Mesenchymal stem cell (in vitro differentiated cells and primary cell): Measurements from ENCODE around the gene PIBF1.

Source experiments
- DNase-seq: peaks from one replicate; pipeline ENCODE4 v3.0.0-alpha.2; 2013
- H2AFZ ChIP-seq: one replicate; pipeline ENCODE4 v1.6.1; 2013; ENCODE audit warnings: low read depth, mild to moderate bottlenecking, control low read depth, inconsistent platforms, low read length, moderate library complexity
- H2AK5ac ChIP-seq: 2 replicates; pipeline ENCODE4 v1.6.1; 2013; ENCODE audit warnings: low read length, moderate library complexity, mild to moderate bottlenecking, inconsistent platforms; ENCODE audit not compliant: severe bottlenecking
- H2BK120ac ChIP-seq: one replicate; pipeline ENCODE4 v1.6.1; 2013; ENCODE audit warnings: low read depth, mild to moderate bottlenecking, inconsistent platforms, low read length, moderate library complexity
- H2BK12ac ChIP-seq, 2 experiments: one replicate each; pipeline ENCODE4 v1.6.1; 2013; ENCODE audit warnings: inconsistent platforms in 2 of 2, low read length in 2 of 2, mild to moderate bottlenecking in 2 of 2, moderate library complexity in 2 of 2, control low read depth in 1 of 2
- H2BK15ac ChIP-seq: one replicate; pipeline ENCODE4 v1.6.1; 2013; ENCODE audit warnings: mild to moderate bottlenecking, low read depth, inconsistent platforms; ENCODE audit not compliant: poor library complexity, severe bottlenecking
- H2BK5ac ChIP-seq: 2 replicates; pipeline ENCODE4 v1.6.1; 2013; ENCODE audit warnings: low read depth, mild to moderate bottlenecking, low read length, control low read depth, inconsistent platforms; ENCODE audit not compliant: poor library complexity, severe bottlenecking
- H3K14ac ChIP-seq, 2 experiments: one replicate each; pipeline ENCODE4 v1.6.1; 2013; ENCODE audit warnings: inconsistent platforms in 2 of 2, low read length in 2 of 2, control low read depth in 1 of 2, mild to moderate bottlenecking in 1 of 2, moderate library complexity in 1 of 2
- H3K18ac ChIP-seq, 2 experiments: one replicate each; pipeline ENCODE4 v1.6.1; 2013; ENCODE audit warnings: inconsistent platforms in 2 of 2, low read length in 2 of 2, control low read depth in 1 of 2, low read depth in 1 of 2, mild to moderate bottlenecking in 1 of 2
- H3K23ac ChIP-seq, 2 experiments: one replicate each; pipeline ENCODE4 v1.6.1; 2013; ENCODE audit warnings: inconsistent platforms in 2 of 2, low read length in 2 of 2, mild to moderate bottlenecking in 2 of 2, moderate library complexity in 2 of 2, control low read depth in 1 of 2
- H3K27ac ChIP-seq: 2 replicates; pipeline ENCODE4 v1.5.1; 2013; ENCODE audit warnings: mild to moderate bottlenecking, moderate library complexity, low read length, control low read depth, inconsistent platforms; ENCODE audit not compliant: poor library complexity, severe bottlenecking
- H3K27me3 ChIP-seq, 2 experiments: 2 replicates each; pipeline versions ENCODE4 v1.6.1 to v1.7.0; 2013; ENCODE audit warnings: low read length in 2 of 2, mild to moderate bottlenecking in 2 of 2, moderate library complexity in 2 of 2, control low read depth in 1 of 2, inconsistent platforms in 1 of 2; ENCODE audit not compliant: control insufficient read depth in 1 of 2, insufficient read depth in 1 of 2
- H3K36me3 ChIP-seq, 2 experiments: 2 replicates each; pipeline versions ENCODE4 v1.6.1 to v1.7.0; 2013; ENCODE audit warnings: low read length in 2 of 2, control low read depth in 1 of 2, inconsistent platforms in 1 of 2, low read depth in 1 of 2, mild to moderate bottlenecking in 1 of 2; ENCODE audit not compliant: insufficient read depth in 2 of 2, control insufficient read depth in 1 of 2
- H3K4ac ChIP-seq, 2 experiments: one replicate each; pipeline ENCODE4 v1.6.1; 2013; ENCODE audit warnings: inconsistent platforms in 2 of 2, low read length in 2 of 2, mild to moderate bottlenecking in 2 of 2, moderate library complexity in 2 of 2, control low read depth in 1 of 2, low read depth in 1 of 2
- H3K4me1 ChIP-seq: 2 replicates; pipeline ENCODE4 v1.6.1; 2013; ENCODE audit warnings: low read depth, low read length, control low read depth; ENCODE audit not compliant: control insufficient read depth, insufficient read depth
- H3K4me2 ChIP-seq: 2 replicates; pipeline ENCODE4 v1.6.1; 2013; ENCODE audit warnings: low read length, mild to moderate bottlenecking, inconsistent platforms; ENCODE audit not compliant: poor library complexity, severe bottlenecking
- H3K4me3 ChIP-seq, 2 experiments: 2 replicates each; pipeline versions ENCODE4 v1.5.1 to v1.7.0; 2013; ENCODE audit warnings: low read length in 2 of 2, mild to moderate bottlenecking in 2 of 2, control low read depth in 1 of 2, low read depth in 1 of 2; ENCODE audit not compliant: insufficient read depth in 1 of 2
- H3K79me1 ChIP-seq: replicated peaks from 2 replicates; pipeline ENCODE4 v1.6.1; 2013; ENCODE audit warnings: mild to moderate bottlenecking, control low read depth, low read length, inconsistent platforms; ENCODE audit not compliant: poor library complexity, severe bottlenecking
- H3K9ac ChIP-seq: 2 replicates; pipeline ENCODE4 v1.7.0; 2013; ENCODE audit warnings: mild to moderate bottlenecking, low read length, moderate library complexity
- H3K9me3 ChIP-seq: 2 replicates; pipeline ENCODE4 v1.7.0; 2013; ENCODE audit warnings: mild to moderate bottlenecking, low read length; ENCODE audit not compliant: control insufficient read depth
- H4K8ac ChIP-seq: one replicate; pipeline ENCODE4 v1.6.1; 2013; ENCODE audit warnings: inconsistent platforms, mild to moderate bottlenecking, low read length, moderate library complexity
- H4K91ac ChIP-seq: one replicate; pipeline ENCODE4 v1.6.1; 2013; ENCODE audit warnings: mild to moderate bottlenecking, low read length, inconsistent platforms
- WGBS: methylation state at CpG from one replicate; pipeline ENCODE4 v1.1.7; 2013; ENCODE audit warnings: mixed read lengths; 5-methylcytosine and 5-hydroxymethylcytosine counted together

PIBF1 gene

GRCh38 chr13:72952529-72953141 is 170.7 kb downstream of the PIBF1 start:
- Histone ChIP-seq H3K4me3 (no peak overlapping the region), H2BK15ac (no peak overlapping the region), H2AFZ (no peak overlapping the region), H2BK12ac (no peak overlapping the region), H3K9me3 (no peaks in the 10 kb centered on the region), H4K8ac (no peak overlapping the region), H2AK5ac (no peak overlapping the region), H2BK120ac (no peak overlapping the region), H3K4me2 (no peak overlapping the region), H3K36me3 (peaks cover 11 to 26% of the 10 kb centered on the region in 2 experiments), H2BK5ac (no peak overlapping the region), H4K91ac (no peak overlapping the region), H3K18ac (no peak overlapping the region), H3K9ac (no peak overlapping the region), H3K27me3 (no peaks in the 10 kb centered on the region), H3K14ac (no peak overlapping the region), H3K79me1 (peaks cover 8% of the 10 kb centered on the region), H3K23ac (no peak overlapping the region), H3K27ac (no peak overlapping the region), H3K4me1 (no peaks in the 10 kb centered on the region), H3K4ac (no peak overlapping the region)
- 100% methylated on average over 1 of the region's 1 CpG for WGBS
- DNase-seq, result no peak

GRCh38 chr13:72953391-72953965 is 171.5 kb downstream of the PIBF1 start:
- Histone ChIP-seq H3K4me3 (no peak overlapping the region), H4K91ac (no peak overlapping the region), H2BK12ac (no peak overlapping the region), H3K79me1 (peaks cover 8% of the 10 kb centered on the region), H3K27me3 (no peaks in the 10 kb centered on the region), H3K27ac (no peak overlapping the region), H3K23ac (no peak overlapping the region), H3K18ac (no peak overlapping the region), H3K4me2 (no peak overlapping the region), H2AK5ac (no peak overlapping the region), H3K4me1 (no peaks in the 10 kb centered on the region), H2BK120ac (no peak overlapping the region), H4K8ac (no peak overlapping the region), H2BK15ac (no peak overlapping the region), H3K9me3 (no peaks in the 10 kb centered on the region), H3K14ac (no peak overlapping the region), H2BK5ac (no peak overlapping the region), H2AFZ (no peak overlapping the region), H3K4ac (no peak overlapping the region), H3K36me3 (peaks cover 11 to 22% of the 10 kb centered on the region in 2 experiments), H3K9ac (no peak overlapping the region)
- WGBS, result 91% methylated on average over 6 of the region's 6 CpGs
- no peak for DNase-seq

- no peak overlapping the region for H4K8ac ChIP-seq
- H3K23ac ChIP-seq, result no peak overlapping the region
- no peak overlapping the region for H3K4ac ChIP-seq
- WGBS, result no CpG with 5 or more reads among the region's 1 CpG
- no peak overlapping the region for H3K4me2 ChIP-seq
- no peak overlapping the region for H2AFZ ChIP-seq
- no peak overlapping the region for H3K18ac ChIP-seq
- H3K14ac ChIP-seq, result no peak overlapping the region
- H3K4me1 ChIP-seq, result no peaks in the 10 kb centered on the region
- no peak overlapping the region for H3K27ac ChIP-seq
- H3K4me3 ChIP-seq, result no peak overlapping the region
- no peak for DNase-seq
- H3K9ac ChIP-seq, result no peak overlapping the region
- H2AK5ac ChIP-seq, result no peak overlapping the region
- no peaks in the 10 kb centered on the region for H3K27me3 ChIP-seq
- H2BK5ac ChIP-seq, result no peak overlapping the region
- H3K36me3 ChIP-seq, result peaks cover 0 to 12% of the 10 kb centered on the region in 2 experiments
- no peaks in the 10 kb centered on the region for H3K79me1 ChIP-seq
- H2BK120ac ChIP-seq, result no peak overlapping the region
- H4K91ac ChIP-seq, result no peak overlapping the region
- no peaks in the 10 kb centered on the region for H3K9me3 ChIP-seq
- no peak overlapping the region for H2BK12ac ChIP-seq
- no peak overlapping the region for H2BK15ac ChIP-seq
These were observed 177.7 kb downstream of the PIBF1 start for GRCh38 chr13:72959643-72960042.

GRCh38 chr13:72960114-72960513 is 178.2 kb downstream of the PIBF1 start:
- Histone ChIP-seq H2AK5ac (no peak overlapping the region), H2BK120ac (no peak overlapping the region), H3K36me3 (peaks cover 0 to 12% of the 10 kb centered on the region in 2 experiments), H2BK12ac (no peak overlapping the region), H3K9me3 (no peaks in the 10 kb centered on the region), H3K9ac (no peak overlapping the region), H3K27me3 (no peaks in the 10 kb centered on the region), H3K27ac (no peak overlapping the region), H3K18ac (no peak overlapping the region), H3K4me3 (no peak overlapping the region), H3K4ac (no peak overlapping the region), H2BK5ac (no peak overlapping the region), H4K8ac (no peak overlapping the region), H3K4me1 (no peaks in the 10 kb centered on the region), H2AFZ (no peak overlapping the region), H4K91ac (no peak overlapping the region), H2BK15ac (no peak overlapping the region), H3K14ac (no peak overlapping the region), H3K23ac (no peak overlapping the region), H3K4me2 (no peak overlapping the region), H3K79me1 (no peaks in the 10 kb centered on the region)
- DNase-seq, result no peak
- 60% methylated on average over 1 of the region's 4 CpGs for WGBS
